Activated naive CD8-positive, alpha-beta T cell treated with anti-CD3 and anti-CD28 coated beads, Interleukin-2, amount 50 U/mL, for 16 hours (primary cell): ENCODE measurements around the gene THAP7.
"Not testable (repeated sequence)": the region's sequence is repeated elsewhere in the genome, so short reads cannot be mapped to it uniquely, and the experiment has no call there.

Source experiments
- DNase-seq: peaks from one replicate; pipeline ENCODE4 v3.0.0-alpha.2; 2020; ENCODE audit warnings: low read depth, low spot score

Gene THAP7

DNA sequence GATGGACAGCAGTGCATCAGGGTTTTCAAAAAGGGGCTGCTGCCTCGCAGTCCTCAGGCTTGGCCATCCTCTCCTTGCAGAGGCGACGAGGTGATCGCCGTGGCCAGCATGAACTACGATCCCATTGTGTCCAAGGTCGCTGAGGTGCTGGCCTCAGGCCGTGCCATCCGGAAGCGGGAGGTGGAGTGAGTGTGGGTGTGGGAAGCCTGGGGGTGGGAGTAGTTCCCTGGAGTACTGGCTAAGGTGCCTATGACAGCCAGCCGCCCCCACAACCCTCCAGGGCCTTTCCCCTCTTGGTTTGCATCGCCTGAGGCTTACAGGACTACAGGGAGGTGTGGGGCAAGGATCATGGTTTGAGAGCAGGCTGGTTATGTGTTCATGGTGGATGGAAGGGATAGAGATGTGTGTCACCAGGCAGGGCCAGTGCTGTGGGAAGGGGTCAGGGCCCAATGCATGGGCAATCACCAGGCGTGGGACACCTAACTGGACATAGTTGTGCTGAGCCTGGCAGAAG lies 21.9 kb downstream of the THAP7 start:
- DNase-seq = no peak

DNA sequence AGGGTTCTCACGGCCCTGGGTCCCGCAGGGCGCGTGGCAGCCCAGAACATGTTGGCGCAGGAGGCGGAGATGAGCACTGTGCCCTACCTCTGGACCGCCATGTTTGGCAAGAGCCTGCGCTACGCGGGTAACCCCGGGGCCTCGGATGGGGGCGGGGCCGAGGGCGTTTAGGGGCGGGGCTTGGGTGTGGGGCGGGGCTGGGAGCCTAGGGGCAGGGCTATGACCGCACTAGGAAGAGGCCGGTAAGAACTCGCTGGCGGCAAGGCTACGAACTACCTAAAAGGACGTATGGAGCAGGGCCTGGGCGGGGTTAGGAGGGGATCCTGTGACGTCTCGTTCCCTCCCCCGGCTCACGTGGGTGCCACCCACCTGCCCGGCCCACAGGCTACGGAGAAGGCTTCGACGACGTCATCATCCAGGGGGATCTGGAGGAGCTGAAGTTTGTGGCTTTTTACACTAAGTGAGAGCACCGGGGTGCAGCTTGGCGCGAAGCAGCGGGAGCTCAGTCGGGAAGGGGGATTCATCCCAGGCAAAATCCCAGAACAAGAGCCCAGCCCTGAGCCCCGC lies 22.6 kb downstream of the THAP7 start:
- peak; percentile 46 for DNase-seq

DNA sequence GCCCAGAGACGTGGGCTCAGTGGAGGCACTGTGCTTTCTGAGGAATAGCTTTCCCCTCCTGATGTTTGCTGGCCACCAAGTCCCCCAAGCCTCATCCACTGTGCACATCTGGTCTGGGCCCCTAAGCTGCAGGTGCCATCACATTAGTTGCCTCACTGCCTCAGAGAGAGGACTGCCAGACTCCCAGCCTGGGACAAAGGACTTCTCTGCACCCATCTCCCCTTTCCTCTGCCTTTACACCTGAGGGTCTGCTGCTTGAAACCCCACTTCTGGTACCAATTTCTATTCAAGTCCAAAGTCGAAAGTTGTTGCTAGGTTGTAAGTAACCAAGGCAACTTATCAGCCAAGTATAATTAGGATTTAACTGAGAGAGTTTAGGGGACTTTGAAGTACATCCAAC lies 23.5 kb downstream of the THAP7 start:
- DNase-seq = no peak

DNA sequence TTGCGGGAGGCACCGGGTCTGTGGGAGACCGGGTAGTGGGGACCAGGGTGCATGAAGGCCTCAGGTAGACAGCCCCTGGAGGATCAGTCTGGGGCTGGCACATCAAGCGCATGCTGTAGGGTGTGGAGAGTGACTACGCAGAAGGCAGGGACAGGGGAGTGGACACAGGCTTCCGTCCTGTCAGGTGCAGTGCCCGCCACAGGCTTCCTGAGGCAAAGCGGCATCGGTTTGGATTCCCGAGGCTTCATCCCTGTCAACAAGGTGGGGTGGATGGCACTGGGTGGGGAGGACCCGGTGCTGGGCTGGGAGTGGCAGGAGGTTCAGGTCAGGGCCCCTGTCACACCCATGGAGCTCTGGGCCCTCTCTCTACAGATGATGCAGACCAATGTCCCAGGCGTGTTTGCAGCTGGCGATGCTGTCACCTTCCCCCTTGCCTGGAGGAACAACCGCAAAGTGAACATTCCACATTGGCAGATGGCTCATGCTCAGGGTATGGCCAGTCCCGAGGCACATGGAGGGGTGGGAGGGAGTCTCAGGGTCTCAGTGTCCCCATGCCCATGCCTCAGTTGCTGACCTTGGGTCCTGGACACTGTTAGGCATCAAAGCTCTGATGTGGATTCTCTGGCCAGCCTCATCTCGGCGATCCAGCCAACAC lies 24.3 kb downstream of the THAP7 start:
- DNase-seq = no peak

DNA sequence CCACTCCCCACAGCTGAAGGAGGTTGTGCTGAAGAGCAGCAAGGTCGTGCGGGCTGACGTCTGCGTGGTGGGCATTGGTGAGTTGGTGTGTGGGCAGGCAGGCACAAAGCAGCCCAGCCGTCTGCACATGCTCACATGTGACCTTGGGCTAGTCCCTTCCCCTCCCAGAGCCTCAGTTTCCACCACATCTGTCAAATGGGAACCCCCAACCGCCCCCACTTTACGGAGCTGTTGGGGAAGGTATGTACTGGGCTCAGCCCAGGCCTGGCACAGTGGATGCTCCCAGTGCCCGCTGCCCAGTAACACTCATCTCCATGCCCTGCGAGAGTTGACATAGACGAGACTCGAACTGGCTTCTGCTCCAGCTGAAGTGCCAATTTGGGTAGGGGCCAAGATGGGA lies 24.9 kb downstream of the THAP7 start:
- DNase-seq = no peak

DNA sequence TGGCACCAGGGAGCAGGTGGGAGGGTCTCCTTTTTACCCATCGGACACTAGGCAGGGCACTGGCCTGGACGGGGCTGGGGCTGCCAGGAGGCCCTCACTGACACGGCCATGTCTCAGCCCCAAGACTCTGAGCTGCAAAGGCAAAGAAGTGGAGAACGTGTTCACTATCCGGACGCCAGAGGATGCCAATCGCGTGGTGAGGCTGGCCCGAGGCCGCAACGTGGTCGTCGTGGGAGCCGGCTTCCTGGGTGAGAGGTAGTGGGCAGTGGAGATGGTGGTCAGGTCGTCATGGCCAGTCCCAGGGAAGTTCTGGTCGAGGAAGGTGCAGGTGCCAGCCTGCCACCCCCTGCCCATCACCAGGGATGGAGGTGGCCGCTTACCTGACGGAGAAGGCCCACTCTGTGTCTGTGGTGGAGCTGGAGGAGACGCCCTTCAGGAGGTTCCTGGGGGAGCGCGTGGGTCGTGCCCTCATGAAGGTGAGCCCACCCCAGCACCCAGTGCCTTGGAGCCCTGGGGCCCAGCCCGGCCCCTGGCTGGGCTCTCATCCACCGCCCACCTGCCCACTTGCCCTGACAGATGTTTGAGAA lies 25.5 kb downstream of the THAP7 start:
- no peak for DNase-seq

DNA sequence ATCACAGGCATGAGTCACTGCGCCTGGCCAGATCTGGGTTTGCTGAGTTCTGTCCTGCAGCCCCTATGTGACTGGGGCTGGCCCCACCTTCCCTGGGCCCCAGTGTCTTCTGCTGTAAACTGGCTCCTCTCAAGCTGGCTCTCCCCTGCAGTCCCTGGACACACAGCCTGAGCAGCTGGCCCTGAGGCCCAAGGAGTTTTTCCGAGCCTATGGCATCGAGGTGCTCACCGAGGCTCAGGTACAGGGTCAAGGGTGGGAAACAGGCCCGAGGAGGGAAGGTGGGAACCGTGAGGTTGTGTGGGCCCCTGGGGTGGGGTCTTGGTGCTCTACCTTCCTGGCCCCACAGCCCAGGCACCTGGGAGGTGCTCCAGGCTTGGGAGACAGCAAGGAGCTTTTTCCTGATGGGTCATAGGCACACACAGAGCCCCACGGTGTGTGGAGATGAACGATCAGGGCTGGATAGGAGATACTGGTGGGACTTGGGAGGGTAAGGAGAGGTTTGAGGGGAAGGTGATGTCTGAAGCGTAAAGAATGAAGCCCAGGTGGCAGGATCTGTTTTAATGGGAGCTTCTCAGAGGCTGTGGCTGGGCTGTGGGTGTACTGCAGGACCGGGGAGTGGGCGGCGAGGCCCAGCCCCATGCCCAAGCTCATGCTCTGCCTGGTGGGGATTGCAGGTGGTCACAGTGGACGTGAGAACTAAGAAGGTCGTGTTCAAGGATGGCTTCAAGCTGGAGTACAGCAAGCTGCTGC lies 26.2 kb downstream of the THAP7 start:
- no peak for DNase-seq

DNA sequence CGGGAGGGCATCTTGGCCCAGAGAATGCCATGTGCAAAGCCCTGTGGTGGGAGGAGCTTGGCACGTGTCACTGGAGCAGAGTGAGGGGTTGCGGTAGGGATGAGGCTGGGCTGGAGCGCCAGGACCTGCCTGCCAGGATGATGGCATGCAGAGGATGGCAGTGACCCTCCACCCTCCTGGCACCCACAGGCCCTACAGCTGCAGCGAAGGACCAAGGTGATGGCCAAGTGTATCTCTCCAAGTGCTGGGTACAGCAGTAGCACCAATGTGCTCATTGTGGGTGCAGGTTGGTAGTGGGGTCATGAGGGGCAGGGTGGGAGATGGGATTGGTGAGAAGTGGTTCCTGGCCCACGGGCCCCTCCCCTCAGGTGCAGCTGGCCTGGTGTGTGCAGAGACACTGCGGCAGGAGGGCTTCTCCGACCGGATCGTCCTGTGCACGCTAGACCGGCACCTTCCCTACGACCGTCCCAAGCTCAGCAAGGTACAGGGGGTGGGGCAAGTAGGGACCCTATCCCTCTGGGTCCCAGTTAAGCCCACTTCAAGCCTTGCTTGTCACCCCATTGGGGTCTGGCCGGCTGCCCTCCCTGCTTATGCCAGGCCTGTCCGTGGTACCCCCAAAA lies 27.5 kb downstream of the THAP7 start:
- no peak for DNase-seq

DNA sequence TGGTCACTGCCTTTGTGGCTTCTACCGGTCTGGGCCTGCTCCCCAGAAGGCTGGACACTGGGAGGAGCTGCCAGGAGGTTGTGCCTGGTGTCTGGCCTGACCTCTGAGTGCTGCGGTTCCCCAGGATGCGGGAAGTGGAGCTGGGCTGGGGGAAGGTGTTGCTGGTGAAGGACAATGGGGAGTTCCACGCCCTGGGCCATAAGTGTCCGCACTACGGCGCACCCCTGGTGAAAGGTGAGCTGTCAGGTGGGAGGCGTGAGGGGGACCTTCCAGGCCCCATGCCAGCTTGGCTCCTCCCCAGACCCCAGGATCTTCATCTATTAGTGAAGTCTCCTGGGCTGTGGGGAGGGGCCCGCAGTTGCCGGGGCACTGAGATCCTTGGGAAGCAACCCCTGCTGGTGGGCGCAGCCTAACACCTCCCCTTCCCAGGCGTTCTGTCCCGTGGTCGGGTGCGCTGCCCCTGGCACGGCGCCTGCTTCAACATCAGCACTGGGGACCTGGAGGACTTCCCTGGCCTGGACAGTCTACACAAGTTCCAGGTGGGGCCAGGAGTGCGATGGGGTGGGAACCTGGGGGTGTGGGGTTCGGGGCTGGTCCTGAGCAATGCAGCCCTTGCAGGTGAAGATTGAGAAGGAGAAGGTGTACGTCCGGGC lies 28.2 kb downstream of the THAP7 start:
- no peak for DNase-seq

DNA sequence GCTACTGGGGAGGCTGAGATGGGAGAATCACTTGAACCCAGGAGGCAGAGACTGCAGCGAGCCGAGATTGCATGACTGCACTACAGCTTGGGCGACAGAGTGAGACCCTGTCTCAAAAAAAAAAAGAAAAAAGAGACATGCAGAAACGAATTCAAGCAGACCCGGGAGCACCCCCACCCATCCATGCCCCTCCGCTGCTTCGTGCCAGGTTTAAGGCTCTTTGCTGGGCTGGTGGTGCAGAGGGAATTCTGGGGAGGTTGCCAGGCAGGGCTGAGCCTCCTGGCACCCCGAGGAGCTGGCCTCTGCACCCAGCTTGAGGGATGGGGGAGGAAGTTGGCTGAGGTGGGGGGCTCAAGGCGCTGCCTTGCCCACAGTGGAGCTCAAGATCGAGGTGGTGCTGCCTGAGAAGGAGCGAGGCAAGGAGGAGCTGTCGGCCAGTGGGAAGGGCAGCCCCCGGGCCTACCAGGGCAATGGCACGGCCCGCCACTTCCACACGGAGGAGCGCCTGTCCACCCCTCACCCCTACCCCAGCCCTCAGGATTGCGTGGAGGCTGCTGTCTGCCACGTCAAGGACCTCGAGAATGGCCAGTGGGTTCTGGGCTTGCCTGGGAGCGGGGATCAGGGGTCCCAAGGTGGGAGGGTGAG lies 28.9 kb downstream of the THAP7 start:
- no peak for DNase-seq

DNA sequence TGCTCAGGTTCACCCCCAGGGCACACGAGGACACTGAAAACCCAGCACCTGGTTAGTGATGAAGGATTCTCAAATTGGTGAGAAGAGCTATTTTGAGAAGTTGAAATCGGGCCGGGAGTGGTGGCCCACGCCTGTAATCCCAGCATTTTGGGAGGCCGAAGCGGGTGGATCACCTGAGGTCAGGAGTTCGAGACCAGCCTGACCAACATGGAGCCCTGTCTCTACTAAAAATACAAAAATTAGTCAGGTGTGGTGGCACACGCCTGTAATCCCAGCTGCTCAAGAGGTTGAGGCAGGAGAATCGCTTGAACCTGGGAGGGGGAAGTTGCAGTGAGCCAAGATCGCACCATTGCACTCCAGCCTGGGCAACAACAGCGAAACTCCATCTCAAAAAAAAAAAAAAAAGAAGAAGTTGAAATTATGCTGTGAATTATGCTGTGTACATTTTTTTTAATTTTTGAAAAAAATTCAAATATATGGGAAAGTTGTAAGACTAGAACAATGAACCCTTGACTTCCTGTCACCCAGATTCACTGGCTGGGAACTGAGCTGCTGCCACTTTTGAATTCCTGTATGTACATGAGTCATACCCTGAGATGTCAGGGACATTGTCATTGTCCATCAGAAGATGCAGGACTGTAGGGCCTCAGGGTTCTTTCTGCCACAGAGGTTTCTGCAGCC lies 29.8 kb downstream of the THAP7 start:
- not testable (repeated sequence) for DNase-seq

DNA sequence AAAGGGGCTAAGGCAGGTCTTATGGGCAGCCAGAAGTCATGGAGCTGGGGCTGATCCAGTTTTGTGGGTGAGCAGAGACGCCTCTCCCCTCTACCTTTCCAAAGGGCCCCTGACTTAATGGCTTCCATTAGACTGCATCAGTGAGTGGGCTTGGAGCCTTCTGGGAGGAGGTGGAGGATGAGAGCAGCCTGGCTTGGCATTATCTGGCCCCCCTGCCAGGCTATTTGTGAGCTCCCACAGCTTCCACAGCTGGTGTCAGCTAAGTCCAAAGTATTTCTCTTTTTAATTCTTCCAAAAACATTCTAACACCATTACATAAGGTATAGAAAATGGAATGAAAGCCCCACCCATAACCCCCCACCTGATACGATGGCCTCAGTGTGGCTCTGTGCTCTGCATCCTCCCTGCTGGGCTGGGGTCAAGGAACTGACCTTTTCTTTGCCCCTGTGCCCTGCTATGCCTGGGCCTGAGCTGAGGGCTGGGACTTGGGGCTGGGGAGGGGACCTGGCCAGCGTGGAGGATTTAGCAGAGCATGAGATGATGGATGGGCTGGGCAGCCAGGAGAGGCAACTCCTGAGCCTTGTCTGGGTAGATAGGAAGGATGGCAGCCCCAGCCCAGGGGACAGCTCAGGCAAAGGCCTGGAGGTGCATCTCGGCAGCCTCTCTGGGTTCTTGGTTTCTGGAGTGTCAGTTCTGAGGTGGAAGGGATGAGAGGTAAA lies 30.8 kb downstream of the THAP7 start:
- DNase-seq = no peak

DNA sequence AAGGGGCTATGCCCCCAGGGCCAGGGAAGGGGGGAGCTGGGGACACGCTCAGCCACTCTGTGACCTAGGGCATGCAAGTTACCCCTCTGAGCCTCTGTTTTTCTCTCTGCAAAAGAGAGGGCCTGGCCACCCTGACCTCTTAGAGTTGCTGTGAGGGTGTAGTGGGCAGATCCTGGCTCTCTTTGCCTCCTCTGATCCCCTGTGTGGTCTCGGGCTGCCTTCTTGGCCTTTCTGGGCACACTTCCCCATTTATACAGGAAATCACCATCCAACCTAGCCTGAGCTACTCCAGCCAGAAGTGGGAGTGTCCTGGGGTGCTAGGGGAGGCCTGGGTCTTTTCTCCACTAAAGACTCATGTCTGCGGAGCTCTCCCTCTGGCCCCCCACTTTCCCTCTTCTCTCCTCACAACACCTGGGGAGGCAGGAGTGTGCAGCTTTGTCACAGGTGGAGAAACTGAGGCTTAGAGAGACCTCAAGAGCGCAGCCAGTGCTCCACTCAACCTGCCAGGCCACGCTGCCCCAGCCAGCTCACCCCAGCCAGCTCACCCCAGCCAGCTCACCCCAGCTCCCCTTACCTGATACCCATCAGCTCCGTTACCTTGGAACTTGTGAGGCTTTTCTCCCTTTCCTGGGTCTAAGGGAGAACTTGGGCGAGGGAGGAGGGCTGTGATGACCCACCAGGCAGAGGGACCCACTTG lies 33.5 kb downstream of the THAP7 start:
- no peak for DNase-seq

DNA sequence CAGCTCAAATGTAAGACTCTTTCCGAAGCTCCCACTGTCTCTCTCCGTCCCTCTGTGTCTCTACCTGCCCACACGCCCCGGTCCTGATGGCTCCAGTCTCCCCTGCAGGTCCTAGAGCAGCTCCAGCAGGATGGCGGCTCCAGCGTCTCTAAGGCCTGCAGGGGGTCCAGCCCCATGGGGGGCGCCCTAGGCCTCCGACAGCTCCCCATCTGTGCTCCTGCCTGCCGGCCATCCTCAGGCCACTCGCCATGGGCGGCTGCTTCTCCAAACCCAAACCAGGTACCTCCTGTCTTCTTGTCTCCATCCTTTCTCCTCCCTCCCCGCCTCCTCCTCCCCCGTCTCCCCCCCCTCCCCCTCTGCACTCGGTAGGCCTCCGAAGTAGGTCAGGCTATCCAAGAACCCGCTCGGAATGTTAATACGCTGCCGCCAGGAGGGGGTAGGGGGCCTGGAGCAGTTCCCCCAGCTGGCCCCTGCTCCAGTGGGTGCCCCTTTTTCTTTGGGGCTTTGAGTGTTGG lies 34.2 kb downstream of the THAP7 start:
- no peak for DNase-seq

DNA sequence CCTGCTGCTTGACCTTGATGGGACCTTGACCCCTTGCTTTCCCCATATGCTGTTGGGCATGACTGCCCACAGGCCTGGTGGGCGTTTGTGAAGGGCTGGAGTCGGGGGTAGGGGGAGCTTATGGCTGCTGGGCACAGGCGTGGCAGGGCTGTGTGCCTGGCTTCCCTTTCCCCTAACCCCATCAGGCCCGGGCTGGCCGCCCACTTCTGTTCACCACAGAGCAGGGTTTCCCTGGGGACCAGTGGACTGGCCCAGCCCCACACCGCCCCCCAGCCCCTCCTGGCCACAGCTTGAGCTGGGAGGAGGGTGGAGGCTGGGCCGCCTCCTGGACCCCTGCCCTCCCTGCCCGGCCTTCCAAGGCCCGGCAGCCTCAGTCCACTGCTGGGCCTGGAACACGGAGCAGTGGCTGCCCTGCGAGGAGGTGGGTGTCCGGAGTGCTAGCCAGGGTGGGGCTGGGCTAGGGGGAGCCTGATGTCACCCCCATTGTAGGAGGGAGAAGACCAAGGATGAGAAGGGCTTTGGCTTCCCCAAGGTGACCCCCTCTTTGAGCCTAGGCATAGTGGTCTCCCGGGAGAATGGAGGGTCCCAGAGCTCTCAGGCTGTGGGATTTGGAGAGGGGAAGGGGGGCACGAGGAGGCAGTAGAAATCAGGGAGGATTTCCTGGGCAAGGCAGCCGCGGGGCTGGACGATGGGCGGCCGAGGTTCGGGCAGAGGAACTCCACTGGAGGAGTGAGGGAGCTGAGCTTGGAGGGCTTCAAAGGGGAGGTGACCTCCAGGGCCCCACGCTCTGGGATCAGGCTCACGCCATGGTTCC lies 34.8 kb downstream of the THAP7 start, which contains the start of gene AIFM3:
Gene AIFM3, plus strand, starts transcription at position 373 of the 814 bp plus-strand sequence. CDS start 690 bp downstream, outside the sequence.
- no peak for DNase-seq

DNA sequence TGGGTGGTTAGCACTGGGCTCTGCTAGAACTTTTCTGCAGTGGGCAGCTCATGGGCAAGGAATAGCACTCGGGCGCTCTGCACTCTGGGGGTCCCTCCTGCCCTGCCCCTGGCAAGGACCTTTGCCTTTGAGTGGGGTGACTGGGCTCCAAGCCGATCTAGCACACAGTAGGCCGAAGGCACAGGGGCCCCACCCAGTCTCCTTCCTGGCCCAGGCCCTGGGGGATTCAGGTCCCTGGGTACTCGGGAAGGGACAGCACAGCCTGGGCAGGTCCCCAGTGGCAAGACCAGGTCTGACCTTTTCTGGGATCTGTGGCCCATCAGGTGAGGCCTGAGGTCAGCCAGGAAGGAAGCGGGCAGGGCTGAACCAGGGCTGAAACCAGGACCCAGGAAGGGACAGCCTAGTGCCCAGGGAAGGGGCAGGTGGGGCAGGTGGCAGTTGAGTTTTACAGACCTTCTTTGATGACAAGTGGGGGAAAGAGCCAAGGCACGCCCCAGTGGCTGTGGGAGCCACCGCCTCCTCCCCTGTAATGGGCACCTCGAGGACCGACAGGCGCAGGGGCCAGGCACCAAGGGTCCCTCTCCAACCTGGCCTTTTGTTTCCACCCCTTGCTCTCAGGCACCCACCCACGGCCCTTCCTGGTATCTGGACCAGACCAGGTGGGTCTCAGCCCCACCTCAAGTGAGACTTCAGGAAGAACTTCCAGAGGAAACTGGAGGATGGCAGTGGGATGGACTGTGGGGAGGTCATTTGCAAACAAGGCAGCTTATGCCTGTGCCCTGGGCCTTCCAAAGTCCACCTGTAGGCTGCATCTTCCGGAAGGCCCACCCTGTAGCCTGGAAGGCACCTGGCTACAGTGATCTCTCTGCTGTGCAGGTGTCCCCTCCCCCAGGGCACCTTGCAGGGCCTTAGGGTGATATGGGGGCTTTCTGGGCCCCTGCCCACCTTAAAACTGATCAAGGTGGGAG lies 35.7 kb downstream of the THAP7 start:
- no peak for DNase-seq
